Neuronal stem cell (in vitro differentiated cells): ENCODE measurements around the gene ISG20L2.

Experiments used
- DNase-seq: peaks from one replicate; pipeline ENCODE4 v3.0.0-alpha.2; 2013; ENCODE audit warnings: low spot score
- H2AFZ ChIP-seq: one replicate; pipeline ENCODE4 v1.6.1; 2013; ENCODE audit warnings: mild to moderate bottlenecking, low read length, inconsistent platforms
- H2AK5ac ChIP-seq: 2 replicates; pipeline ENCODE4 v1.6.1; 2013; ENCODE audit warnings: low read depth, mild to moderate bottlenecking, inconsistent platforms, low read length, moderate library complexity, mixed read lengths
- H2BK120ac ChIP-seq: 2 replicates; pipeline ENCODE4 v1.6.1; 2013; ENCODE audit warnings: low read depth, mild to moderate bottlenecking, inconsistent platforms, low read length, moderate library complexity, mixed read lengths
- H2BK12ac ChIP-seq: one replicate; pipeline ENCODE4 v1.6.1; 2013; ENCODE audit warnings: low read length, inconsistent platforms
- H2BK15ac ChIP-seq: 2 replicates; pipeline ENCODE4 v1.6.1; 2013; ENCODE audit warnings: mild to moderate bottlenecking, low read length, inconsistent platforms, mixed read lengths
- H2BK5ac ChIP-seq: one replicate; pipeline ENCODE4 v1.6.1; 2013; ENCODE audit warnings: inconsistent platforms, mild to moderate bottlenecking, low read length, moderate library complexity
- H3K14ac ChIP-seq: one replicate; pipeline ENCODE4 v1.6.1; 2013; ENCODE audit warnings: low read length, inconsistent platforms
- H3K18ac ChIP-seq: 2 replicates; pipeline ENCODE4 v1.6.1; 2013; ENCODE audit warnings: low read length, inconsistent platforms
- H3K23ac ChIP-seq: 2 replicates; pipeline ENCODE4 v1.6.1; 2013; ENCODE audit warnings: low read depth, mild to moderate bottlenecking, mixed read lengths, low read length, inconsistent platforms; ENCODE audit not compliant: poor library complexity
- H3K27ac ChIP-seq: replicated peaks from 3 replicates; pipeline ENCODE4 v1.5.1; 2013; ENCODE audit warnings: low read length, inconsistent platforms
- H3K27me3 ChIP-seq, 3 experiments: 2 replicates each; pipeline ENCODE4 v1.6.1; 2013; ENCODE audit warnings: low read length in 3 of 3, mild to moderate bottlenecking in 2 of 3, inconsistent platforms in 1 of 3, low read depth in 1 of 3, mixed read lengths in 1 of 3, moderate library complexity in 1 of 3; ENCODE audit not compliant: control insufficient read depth in 3 of 3, insufficient read depth in 3 of 3
- H3K36me3 ChIP-seq, 2 donors: replicated peaks in 1 of 2; 2 replicates each; pipeline ENCODE4 v1.6.1; 2013; ENCODE audit warnings: low read length in 2 of 2; ENCODE audit not compliant: control insufficient read depth in 2 of 2, insufficient read depth in 2 of 2
- H3K4ac ChIP-seq: 2 replicates; pipeline ENCODE4 v1.6.1; 2013; ENCODE audit warnings: inconsistent platforms, mild to moderate bottlenecking, low read length, moderate library complexity
- H3K4me1 ChIP-seq, 2 donors: 1 replicate in 1 of 2; 2 replicates in 1 of 2; pipeline ENCODE4 v1.6.1; 2013; ENCODE audit warnings: low read length in 2 of 2, low read depth in 1 of 2; ENCODE audit not compliant: control insufficient read depth in 2 of 2, insufficient read depth in 1 of 2
- H3K4me2 ChIP-seq: one replicate; pipeline ENCODE4 v1.6.1; 2013; ENCODE audit warnings: mild to moderate bottlenecking, low read length, inconsistent platforms; ENCODE audit not compliant: insufficient read depth, poor library complexity, severe bottlenecking
- H3K4me3 ChIP-seq, 2 donors: 2 replicates each; pipeline ENCODE4 v1.5.1; 2013; ENCODE audit warnings: low read length in 2 of 2, mild to moderate bottlenecking in 2 of 2, inconsistent platforms in 1 of 2, moderate library complexity in 1 of 2
- H3K79me1 ChIP-seq: one replicate; pipeline ENCODE4 v1.6.1; 2013; ENCODE audit warnings: low read depth, mild to moderate bottlenecking, inconsistent platforms, low read length, moderate library complexity
- H3K9ac ChIP-seq: one replicate; pipeline ENCODE4 v1.6.1; 2013; ENCODE audit warnings: mild to moderate bottlenecking, low read depth, low read length, inconsistent platforms; ENCODE audit not compliant: poor library complexity
- H3K9me3 ChIP-seq, 2 donors: replicated peaks in 1 of 2; 2 replicates each; pipeline versions ENCODE3 to v1.6.1; 2013; ENCODE audit warnings: low read length in 2 of 2, mild to moderate bottlenecking in 2 of 2, inconsistent platforms in 1 of 2, low read depth in 1 of 2, mixed read lengths in 1 of 2, moderate library complexity in 1 of 2; ENCODE audit not compliant: control insufficient read depth in 2 of 2, insufficient read depth in 1 of 2
- H4K8ac ChIP-seq: one replicate; pipeline ENCODE4 v1.6.1; 2013; ENCODE audit warnings: low read depth, mild to moderate bottlenecking, inconsistent platforms, low read length, moderate library complexity
- H4K91ac ChIP-seq: one replicate; pipeline ENCODE4 v1.6.1; 2013; ENCODE audit warnings: low read length, low read depth, mild to moderate bottlenecking, inconsistent platforms; ENCODE audit not compliant: poor library complexity
- WGBS, 2 donors: extraction: QIAGEN DNeasy Blood & Tissue Kit; methylation state at CpG; one replicate each; pipeline ENCODE4 v1.1.7; 2013; ENCODE audit warnings: missing lambda C conversion rate in 2 of 2, mixed read lengths in 1 of 2; ENCODE audit not compliant: insufficient read length in 2 of 2, insufficient replicate concordance in 1 of 2; ENCODE audit errors: extremely low coverage in 2 of 2; 5-methylcytosine and 5-hydroxymethylcytosine counted together

ISG20L2 gene

DNA sequence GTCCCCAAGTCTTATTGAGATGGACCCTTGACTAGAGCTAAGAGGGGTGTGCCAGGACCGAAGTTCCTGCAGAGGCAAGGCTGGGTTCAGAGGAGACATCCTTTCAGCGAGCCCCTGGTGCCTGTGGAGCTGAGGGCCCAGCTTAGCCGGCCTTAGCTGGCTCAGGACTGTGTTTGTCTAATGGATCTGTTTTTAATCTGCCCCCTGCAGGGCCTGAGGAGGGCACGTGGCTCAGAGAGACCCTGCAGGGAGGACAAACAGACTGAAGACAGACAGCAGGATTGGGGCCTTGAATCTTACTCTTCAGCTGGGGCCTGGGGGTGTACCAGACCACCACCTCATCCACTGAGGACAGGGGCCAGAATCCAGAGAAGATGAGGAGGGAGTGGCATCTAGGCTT lies 24.8 kb downstream of the ISG20L2 start:
- H3K36me3 ChIP-seq: peaks cover 22 to 23% of the 10 kb centered on the region in 2 donors
- no peak overlapping the region for H2BK12ac ChIP-seq
- no peaks in the 10 kb centered on the region for H3K9me3 ChIP-seq
- no peak overlapping the region for H4K91ac ChIP-seq
- no peaks in the 10 kb centered on the region for H3K27me3 ChIP-seq
- no peak overlapping the region for H3K27ac ChIP-seq
- no peak overlapping the region for H4K8ac ChIP-seq
- H2AFZ ChIP-seq: no peak overlapping the region
- H3K18ac ChIP-seq: peak overlapping the region; percentile 73
- peak overlapping the region; percentile 6 for H2BK15ac ChIP-seq
- H3K4ac ChIP-seq: no peak overlapping the region
- peak overlapping the region; percentile 31 for H2AK5ac ChIP-seq
- DNase-seq: no peak
- H3K23ac ChIP-seq: no peak overlapping the region
- peaks cover 34 to 40% of the 10 kb centered on the region in 2 donors for H3K4me1 ChIP-seq
- H3K14ac ChIP-seq: peak overlapping the region; percentile 23
- peak overlapping the region; percentile 55 for H2BK5ac ChIP-seq
- peak overlapping the region; percentile 22 for H2BK120ac ChIP-seq
- H3K79me1 ChIP-seq: peaks cover 9% of the 10 kb centered on the region
- peak overlapping the region; percentile 93 for H3K4me2 ChIP-seq
- H3K4me3 ChIP-seq: peak overlapping the region; percentile 63 to 87
- WGBS, 2 donors: no CpG with 5 or more reads among the region's 4 CpGs
- H3K9ac ChIP-seq: no peak overlapping the region

DNA sequence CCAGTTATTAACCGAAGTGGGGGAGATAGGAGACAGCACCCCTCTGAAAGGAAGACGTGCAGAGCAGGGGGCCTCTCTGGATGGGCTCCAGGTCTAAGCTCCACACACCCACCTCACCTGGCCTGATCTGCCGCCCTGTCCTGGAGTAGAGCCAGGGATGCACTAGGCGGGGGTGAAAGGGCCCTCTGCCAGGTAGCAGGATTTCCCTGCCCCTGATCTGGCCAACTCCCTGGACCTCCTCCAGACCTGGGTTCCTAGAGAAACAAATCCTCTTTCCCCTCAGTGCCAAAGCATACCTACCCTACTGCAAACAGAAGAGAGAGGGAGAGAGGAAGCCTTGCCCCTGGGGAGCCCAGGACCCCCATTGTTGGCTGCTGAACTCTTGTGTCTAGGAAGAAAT lies 25.2 kb downstream of the ISG20L2 start:
- Histone ChIP-seq H3K23ac (no peak overlapping the region), H4K8ac (no peak overlapping the region), H3K14ac (peak overlapping the region; percentile 23), H2AFZ (no peak overlapping the region), H3K9ac (no peak overlapping the region), H3K27ac (no peak overlapping the region), H2BK120ac (peak overlapping the region; percentile 22), H3K79me1 (peaks cover 9% of the 10 kb centered on the region), H2AK5ac (peak overlapping the region; percentile 31), H3K27me3 (no peaks in the 10 kb centered on the region), H3K36me3 (peaks cover 24 to 26% of the 10 kb centered on the region in 2 donors), H2BK12ac (no peak overlapping the region), H3K18ac (peak overlapping the region; percentile 73), H2BK15ac (peak overlapping the region; percentile 6), H3K4me1 (peaks cover 30 to 36% of the 10 kb centered on the region in 2 donors), H4K91ac (no peak overlapping the region), H3K4me2 (peak overlapping the region; percentile 93), H3K4me3 (peak overlapping the region in 1 of 2 donors; percentile 87), H2BK5ac (peak overlapping the region; percentile 55), H3K9me3 (no peaks in the 10 kb centered on the region), H3K4ac (no peak overlapping the region)
- WGBS, 2 donors: no CpG with 5 or more reads among the region's 4 CpGs
- no peak for DNase-seq

DNA sequence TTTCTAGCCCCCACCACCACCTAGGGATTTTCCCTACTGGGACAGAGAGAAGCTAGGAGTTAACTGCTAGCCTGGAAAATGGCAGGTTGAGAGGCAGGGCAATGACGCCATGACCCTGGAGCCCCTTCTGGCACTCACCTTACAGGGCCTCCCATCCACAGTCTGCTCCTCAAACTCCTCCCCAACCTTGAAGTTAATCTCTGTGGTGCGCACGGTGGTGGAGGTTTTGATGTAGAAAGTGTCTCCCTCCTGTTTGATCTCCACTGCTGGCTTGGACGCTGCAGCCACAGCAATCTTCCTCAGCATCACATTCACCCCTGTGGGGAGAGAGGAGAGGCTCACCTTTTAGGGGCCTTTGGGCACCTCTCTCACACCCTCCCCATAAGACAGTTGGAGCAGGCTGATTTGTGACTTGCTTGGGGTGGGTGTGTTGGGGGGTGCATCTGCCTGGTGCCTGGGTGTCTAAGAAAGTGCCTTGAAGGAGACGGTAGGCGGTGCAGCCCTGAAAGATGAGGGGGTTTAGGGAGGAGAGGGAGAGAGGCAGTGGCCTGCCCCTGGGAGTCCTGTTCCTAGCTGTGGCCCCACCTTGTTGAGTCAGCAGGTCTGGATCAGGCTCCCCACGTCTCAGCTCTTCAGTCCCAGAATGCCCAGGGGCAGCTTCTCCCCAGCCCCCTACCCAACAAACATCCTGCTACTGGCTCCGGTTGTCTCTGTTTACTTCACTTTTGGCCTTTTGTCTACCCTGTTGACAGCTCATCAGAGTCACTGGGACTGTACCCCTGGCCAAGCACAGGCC lies 27.6 kb downstream of the ISG20L2 start:
- Histone ChIP-seq H2BK15ac (no peak overlapping the region), H2BK12ac (no peak overlapping the region), H3K79me1 (peaks cover 9% of the 10 kb centered on the region), H3K27me3 (no peaks in the 10 kb centered on the region), H4K8ac (no peak overlapping the region), H2AFZ (no peak overlapping the region), H3K9ac (no peak overlapping the region), H4K91ac (no peak overlapping the region), H3K4me3 (no peak overlapping the region), H3K14ac (no peak overlapping the region), H3K4me1 (peaks cover 15 to 26% of the 10 kb centered on the region in 2 donors), H3K36me3 (peaks cover 26% of the 10 kb centered on the region in 2 donors), H3K4ac (no peak overlapping the region), H3K23ac (no peak overlapping the region), H3K27ac (no peak overlapping the region), H3K4me2 (no peak overlapping the region), H2BK120ac (no peak overlapping the region), H3K18ac (no peak overlapping the region), H3K9me3 (no peaks in the 10 kb centered on the region), H2BK5ac (peak overlapping the region; percentile 7), H2AK5ac (peak overlapping the region; percentile 23)
- DNase-seq: no peak
- no CpG with 5 or more reads among the region's 8 CpGs for WGBS, 2 donors

DNA sequence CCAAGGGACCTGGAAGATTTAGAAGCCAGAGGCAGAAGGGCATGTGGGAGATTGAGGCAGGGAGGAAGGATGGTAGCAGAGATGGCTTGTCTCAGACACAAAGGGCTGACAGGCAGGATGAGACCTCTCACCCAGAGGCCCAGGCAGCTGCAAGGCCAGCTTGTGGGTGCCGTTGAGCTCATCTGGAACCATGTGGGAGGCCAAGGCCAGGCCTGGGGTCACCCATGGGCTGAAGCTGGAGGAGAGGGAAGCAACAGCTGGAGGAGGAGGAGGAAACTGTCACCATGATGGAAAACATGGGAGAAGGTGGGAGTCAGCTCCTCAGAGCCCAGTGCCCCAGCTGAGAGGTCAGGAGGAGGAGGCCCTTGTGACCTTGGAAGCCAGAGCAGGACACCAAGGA lies 29.6 kb downstream of the ISG20L2 start:
- H2BK12ac ChIP-seq: no peak overlapping the region
- H3K27ac ChIP-seq: no peak overlapping the region
- no peak overlapping the region for H3K18ac ChIP-seq
- H3K14ac ChIP-seq: no peak overlapping the region
- WGBS, 2 donors: no CpG with 5 or more reads among the region's 1 CpG
- H4K91ac ChIP-seq: no peak overlapping the region
- peaks cover 18 to 20% of the 10 kb centered on the region in 2 donors for H3K4me1 ChIP-seq
- H3K4me3 ChIP-seq: no peak overlapping the region
- no peak overlapping the region for H3K4me2 ChIP-seq
- no peak overlapping the region for H3K9ac ChIP-seq
- no peaks in the 10 kb centered on the region for H3K9me3 ChIP-seq
- H3K4ac ChIP-seq: no peak overlapping the region
- H2BK120ac ChIP-seq: no peak overlapping the region
- no peak overlapping the region for H3K23ac ChIP-seq
- H3K36me3 ChIP-seq: peaks cover 26% of the 10 kb centered on the region in 2 donors
- H2BK5ac ChIP-seq: no peak overlapping the region
- DNase-seq: no peak
- no peak overlapping the region for H2BK15ac ChIP-seq
- no peak overlapping the region for H2AK5ac ChIP-seq
- H3K27me3 ChIP-seq: no peaks in the 10 kb centered on the region
- H2AFZ ChIP-seq: no peak overlapping the region
- peaks cover 6% of the 10 kb centered on the region for H3K79me1 ChIP-seq
- H4K8ac ChIP-seq: no peak overlapping the region
